HG02870 (cell line): Measurements from ENCODE around the gene SHISAL1.

Experiments used
- ATAC-seq: cut with Tn5 transposase; IDR thresholded peaks from one replicate; pipeline ENCODE4 v1.9.1; 2021; ENCODE audit warnings: mild to moderate bottlenecking, moderate library complexity; ENCODE audit not compliant: unreplicated experiment

SHISAL1 gene

GRCh38 chr22:44312766-44313165 lies at the start of gene SHISAL1:
TSS of gene SHISAL1 (minus strand) at chr22:44312951. CDS start at chr22:44300945, 12,006 bp downstream.
- ATAC-seq = no peak

GRCh38 chr22:44361391-44362126 lies 48.8 kb upstream of the SHISAL1 start:
- no peak for ATAC-seq

GRCh38 chr22:44360668-44361381 lies 48.1 kb upstream of the SHISAL1 start:
- no peak for ATAC-seq

GRCh38 chr22:44360306-44360667 lies 47.5 kb upstream of the SHISAL1 start:
- no peak for ATAC-seq

GRCh38 chr22:44359496-44360110 lies 46.9 kb upstream of the SHISAL1 start:
- no peak for ATAC-seq

GRCh38 chr22:44358709-44359440 lies 46.1 kb upstream of the SHISAL1 start:
- no peak for ATAC-seq

GRCh38 chr22:44357966-44358465 lies 45.3 kb upstream of the SHISAL1 start:
- ATAC-seq = no peak

- no peak for ATAC-seq
These were observed 44.7 kb upstream of the SHISAL1 start for GRCh38 chr22:44357296-44357965.

GRCh38 chr22:44355716-44356070 lies 42.9 kb upstream of the SHISAL1 start:
- ATAC-seq = no peak

GRCh38 chr22:44354288-44354687 lies 41.5 kb upstream of the SHISAL1 start:
- no peak for ATAC-seq

GRCh38 chr22:44353041-44353440 lies 40.3 kb upstream of the SHISAL1 start:
- ATAC-seq = no peak

- no peak for ATAC-seq
These were observed 39.8 kb upstream of the SHISAL1 start for GRCh38 chr22:44352378-44353035.

- ATAC-seq = no peak
These were observed 39.1 kb upstream of the SHISAL1 start for GRCh38 chr22:44351685-44352377.

- no peak for ATAC-seq
These were observed 38.3 kb upstream of the SHISAL1 start for GRCh38 chr22:44351037-44351436.

- ATAC-seq = no peak
These were observed 36.8 kb upstream of the SHISAL1 start for GRCh38 chr22:44349594-44349993.

- ATAC-seq = no peak
These were observed 36.3 kb upstream of the SHISAL1 start for GRCh38 chr22:44348971-44349560.

GRCh38 chr22:44347549-44347948 lies 34.8 kb upstream of the SHISAL1 start:
- ATAC-seq = no peak

GRCh38 chr22:44347080-44347479 lies 34.3 kb upstream of the SHISAL1 start:
- ATAC-seq = no peak

GRCh38 chr22:44345872-44346271 lies 33.1 kb upstream of the SHISAL1 start:
- no peak for ATAC-seq
